GM12872 (cell line): ENCODE results near the gene PRKRA.
A peak's percentile ranks its signal among the peaks of the same experiment; 100 is the strongest.

Experiments
- TF ChIP-seq, protein P1 (sequence below): IDR thresholded peaks from 3 replicates; pipeline ENCODE4 v1.5.1; 2011; ENCODE audit warnings: low read depth, mild to moderate bottlenecking, low read length, moderate library complexity; ENCODE audit not compliant: insufficient read depth

PRKRA gene

DNA sequence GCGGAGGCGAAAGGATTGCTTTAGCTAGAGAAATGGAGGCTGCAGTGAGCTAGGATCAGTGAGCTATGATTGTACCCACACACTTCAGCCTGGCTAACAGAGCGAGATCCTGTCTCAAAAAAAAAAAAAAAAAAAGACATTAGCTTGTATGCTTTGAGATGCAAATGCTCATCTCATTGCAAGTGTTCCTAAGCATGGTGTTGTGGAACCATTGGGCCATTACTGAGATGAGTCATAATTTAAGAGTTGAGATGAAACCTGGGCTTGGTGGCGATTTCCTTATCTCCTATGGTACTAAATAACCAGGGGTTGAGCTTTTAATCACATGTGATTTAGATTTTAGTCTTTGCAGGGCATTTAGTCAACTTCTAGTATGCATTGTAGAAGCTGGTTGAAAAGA, 31.5 kb upstream of the PRKRA start:
- TF ChIP-seq, protein P1, sequence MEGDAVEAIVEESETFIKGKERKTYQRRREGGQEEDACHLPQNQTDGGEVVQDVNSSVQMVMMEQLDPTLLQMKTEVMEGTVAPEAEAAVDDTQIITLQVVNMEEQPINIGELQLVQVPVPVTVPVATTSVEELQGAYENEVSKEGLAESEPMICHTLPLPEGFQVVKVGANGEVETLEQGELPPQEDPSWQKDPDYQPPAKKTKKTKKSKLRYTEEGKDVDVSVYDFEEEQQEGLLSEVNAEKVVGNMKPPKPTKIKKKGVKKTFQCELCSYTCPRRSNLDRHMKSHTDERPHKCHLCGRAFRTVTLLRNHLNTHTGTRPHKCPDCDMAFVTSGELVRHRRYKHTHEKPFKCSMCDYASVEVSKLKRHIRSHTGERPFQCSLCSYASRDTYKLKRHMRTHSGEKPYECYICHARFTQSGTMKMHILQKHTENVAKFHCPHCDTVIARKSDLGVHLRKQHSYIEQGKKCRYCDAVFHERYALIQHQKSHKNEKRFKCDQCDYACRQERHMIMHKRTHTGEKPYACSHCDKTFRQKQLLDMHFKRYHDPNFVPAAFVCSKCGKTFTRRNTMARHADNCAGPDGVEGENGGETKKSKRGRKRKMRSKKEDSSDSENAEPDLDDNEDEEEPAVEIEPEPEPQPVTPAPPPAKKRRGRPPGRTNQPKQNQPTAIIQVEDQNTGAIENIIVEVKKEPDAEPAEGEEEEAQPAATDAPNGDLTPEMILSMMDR: no peak

DNA sequence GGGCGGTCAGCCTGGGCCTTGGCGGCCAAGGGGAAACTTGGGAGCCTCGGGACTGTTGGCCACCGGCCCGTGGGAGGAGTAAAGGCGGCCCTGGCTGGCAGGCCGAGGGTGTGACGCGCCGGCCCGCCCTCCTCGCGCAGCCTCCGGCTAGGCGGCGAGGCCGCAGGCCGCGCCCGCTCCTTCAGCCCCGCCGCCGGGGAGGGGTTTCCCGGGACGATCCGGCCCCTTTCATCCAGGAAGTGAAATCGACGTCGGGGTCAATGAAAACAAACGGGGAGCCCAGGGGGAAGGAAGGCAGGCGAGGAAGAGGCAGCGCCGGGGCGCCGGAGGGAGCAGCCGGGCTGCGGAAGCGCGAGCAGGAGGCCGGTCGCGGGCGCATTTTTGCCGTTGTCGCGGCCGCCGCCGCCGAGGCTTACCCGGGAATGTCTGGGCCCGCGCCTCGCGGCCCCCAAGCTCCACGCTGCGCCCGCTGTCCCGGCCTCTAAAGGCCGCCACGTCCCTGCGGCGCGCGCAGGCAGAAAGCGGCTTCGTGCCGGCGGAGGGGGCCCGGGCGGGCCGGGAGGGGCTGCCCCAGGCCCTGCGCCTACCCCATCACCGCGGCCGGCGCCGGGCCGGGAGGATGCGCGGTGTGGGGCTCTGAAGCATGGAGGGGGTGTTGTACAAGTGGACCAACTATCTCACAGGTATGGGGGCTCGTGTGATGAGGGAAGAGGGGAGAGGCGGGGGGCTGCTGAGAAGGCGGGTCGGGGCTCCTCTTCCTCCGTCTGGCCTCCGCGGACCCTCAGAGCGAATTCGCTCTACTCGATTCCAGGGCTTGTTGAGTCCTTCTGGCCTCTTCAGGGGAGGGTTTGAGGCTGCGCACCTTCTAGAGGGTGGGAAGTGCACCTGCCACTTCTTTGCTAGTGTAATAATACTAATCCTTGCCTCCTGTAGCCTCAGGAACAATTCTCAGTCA, 29.5 kb upstream of the PRKRA start, which contains the start of gene PLEKHA3:
TSS of gene PLEKHA3 (plus strand) at position 231 of the 955 bp plus-strand sequence. CDS start at position 644, 413 bp downstream.
- TF ChIP-seq, protein P1: no peak

DNA sequence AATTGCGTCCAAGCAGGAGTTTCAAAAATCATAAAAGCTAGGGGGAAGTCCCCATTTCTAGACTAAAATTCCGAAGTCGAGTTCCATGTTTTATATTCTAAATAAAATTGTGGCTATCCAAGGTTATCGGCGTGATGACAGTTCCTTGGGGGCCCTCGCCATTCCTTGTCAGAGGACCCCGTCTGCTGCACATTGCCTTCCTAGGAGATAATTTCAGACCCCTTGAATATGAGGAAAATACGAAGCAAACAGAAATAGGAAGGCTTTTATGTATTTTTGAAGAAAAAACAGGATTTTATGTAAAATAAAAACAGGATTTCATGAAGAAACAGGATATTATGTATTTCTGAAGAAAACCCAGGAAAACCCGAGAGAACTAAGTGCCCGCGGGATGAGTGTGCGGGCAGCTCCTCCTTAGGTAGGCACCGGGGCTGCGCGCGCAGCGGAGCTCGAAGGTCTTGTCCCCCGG, 28.8 kb upstream of the PRKRA start:
- TF ChIP-seq, protein P1: no peak

DNA sequence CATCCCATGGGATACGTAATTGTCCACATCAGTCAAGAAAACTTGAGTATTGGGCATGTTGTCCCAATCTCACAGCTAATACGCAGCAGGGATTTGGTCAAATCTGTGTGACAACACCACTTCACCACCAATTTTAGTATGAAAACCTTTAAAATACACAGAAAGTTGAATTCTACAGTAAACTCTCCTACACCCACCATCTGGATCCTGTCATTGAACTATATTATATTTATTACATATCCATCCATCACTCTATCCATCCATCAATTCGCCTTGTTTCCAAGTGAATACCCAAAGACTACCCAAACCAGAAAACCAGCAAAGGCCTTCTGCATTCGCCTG, 28.3 kb upstream of the PRKRA start:
- TF ChIP-seq, protein P1: no peak

DNA sequence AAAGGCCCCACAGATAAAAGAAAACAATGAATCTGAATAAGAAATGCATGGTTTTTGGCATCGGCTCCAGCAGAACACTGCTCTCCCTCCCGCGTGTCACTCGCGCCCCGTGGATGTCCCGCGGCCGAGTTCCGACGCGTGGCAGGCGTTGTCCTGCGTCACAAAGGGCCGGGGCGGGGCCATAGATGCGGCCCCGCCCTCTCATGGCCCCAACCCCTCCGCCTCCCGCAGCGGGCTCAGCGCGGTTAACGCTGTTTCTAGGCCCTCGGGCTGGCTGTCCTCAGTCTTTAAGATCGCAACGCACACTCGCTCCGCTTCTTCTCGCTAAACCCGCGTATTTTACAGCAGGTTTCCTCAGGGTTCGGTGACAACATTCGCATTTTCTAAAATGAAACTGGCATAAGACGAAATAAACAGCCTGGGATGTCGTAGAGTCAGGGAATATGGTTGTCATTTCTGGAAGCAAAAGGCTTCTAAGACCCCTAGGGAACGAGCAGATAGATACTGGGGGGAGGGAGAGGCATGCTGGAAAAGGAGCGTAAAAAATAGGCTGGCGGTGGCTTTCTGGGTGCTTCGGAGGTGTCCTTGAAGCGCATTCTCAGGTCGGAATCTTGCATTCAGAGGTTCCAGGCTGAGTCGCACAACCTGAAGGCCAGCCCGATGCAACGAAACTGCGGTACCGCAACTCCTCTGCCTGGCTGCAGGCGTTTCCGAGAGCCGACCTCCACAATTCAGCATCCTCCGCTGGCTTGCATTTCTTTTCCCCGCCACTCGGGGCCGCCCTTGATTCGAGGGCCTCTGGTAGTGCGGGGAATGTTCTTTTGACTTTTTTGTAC, 27.7 kb upstream of the PRKRA start, which contains the start of gene FKBP7:
TSS of gene FKBP7 (minus strand) at position 162 of the 836 bp plus-strand sequence. CDS start at position 61, 101 bp downstream.
- TF ChIP-seq, protein P1: peak; percentile 84

DNA sequence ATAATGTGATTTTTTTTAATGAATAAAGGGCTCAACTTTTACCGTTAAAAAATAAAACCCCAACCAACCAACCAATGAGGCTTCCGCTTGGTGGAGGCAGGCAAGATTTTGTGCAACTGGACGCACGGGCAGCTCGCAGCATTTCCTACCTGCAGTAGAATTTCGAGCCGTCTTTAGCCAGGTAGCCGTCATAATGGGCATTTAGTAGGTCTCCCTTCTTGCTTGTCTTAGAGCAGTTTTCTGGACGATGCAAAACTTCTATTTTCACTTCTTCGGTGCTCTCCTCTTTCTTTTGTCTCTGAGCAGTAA, 27.1 kb upstream of the PRKRA start:
- TF ChIP-seq, protein P1: no peak
